Body of pancreas (tissue), 4 donors: ENCODE data around the gene PCDH15. TPM values are rescaled to one million over a fixed set of nuclear protein-coding genes. Genes with fewer than 3 reads are reported as not detected.
"Not testable (repeated sequence)": the region's sequence is repeated elsewhere in the genome, so short reads cannot be mapped to it uniquely, and the experiment has no call there.

Experiments
- ATAC-seq: fragments of 150-250 bp; one replicate; pipeline ENCODE4 v1.9.1; 2016
- DNase-seq, 4 donors: peaks; one replicate each; pipeline ENCODE4 v3.0.0-alpha.2; 2019
- H3K27ac ChIP-seq, 4 donors: fragments of 200-600 bp; sonication (generic); 1 replicate in 3 of 4; 2 replicates in 1 of 4; pipeline versions ENCODE4 v1.5.1 to v1.6.1; 2016 to 2019; ENCODE audit warnings: mild to moderate bottlenecking in 1 of 4, mixed read lengths in 1 of 4, moderate library complexity in 1 of 4
- H3K27me3 ChIP-seq, 2 donors: fragments of 200-600 bp; sonication (generic); one replicate each; pipeline ENCODE4 v1.6.0; 2016; ENCODE audit warnings: mild to moderate bottlenecking in 1 of 2
- H3K36me3 ChIP-seq, 2 donors: fragments of 200-600 bp; sonication (generic); replicated peaks in 1 of 2; 2 replicates each; pipeline ENCODE4 v1.5.1; 2016; ENCODE audit warnings: low read depth in 2 of 2; ENCODE audit not compliant: insufficient read depth in 1 of 2
- H3K4me1 ChIP-seq: fragments of 200-600 bp; sonication (generic); one replicate; pipeline ENCODE4 v1.6.0; 2016
- H3K4me3 ChIP-seq, 2 donors: fragments of 200-600 bp; sonication (generic); 1 replicate in 1 of 2; 2 replicates in 1 of 2; pipeline ENCODE4 v1.5.1; 2016 to 2019
- H3K9me3 ChIP-seq, 3 donors: fragments of 200-600 bp; sonication (generic); 1 replicate in 2 of 3; 2 replicates in 1 of 3; pipeline ENCODE4 v1.5.1; 2016
- POLR2A ChIP-seq, 3 donors: fragments of 450-650 bp; IDR thresholded peaks; one replicate each; pipeline ENCODE4 v1.6.1; 2016; ENCODE audit warnings: antibody characterized with exemption in 3 of 3, mild to moderate bottlenecking in 2 of 3
- WGBS, 2 donors: methylation state at CpG; one replicate each; pipeline ENCODE4 v1.1.5; 2017; 5-methylcytosine and 5-hydroxymethylcytosine counted together
- intact Hi-C: fragments of 100-400 bp; cut with DNase I; formaldehyde crosslinking; loops from one replicate; pipeline ENCODE4 v1.15.1; 2023
- total RNA-seq, 2 donors: library from RNA; depleted of rRNA; stranded (reverse); fragments of >200 nt; gene quantifications; one replicate each; pipeline ENCODE4 v1.1.0, GENCODE V29; 2016
- TF ChIP-seq, protein P1 (sequence below), 7 experiments: fragments of 450-650 bp in 4 of 7; fragments of 200-600 bp in 3 of 7; sonication (generic) in 3 of 7; IDR thresholded peaks; one replicate each; pipeline ENCODE4 v1.5.1; 2016 to 2019; ENCODE audit warnings: antibody characterized with exemption in 7 of 7

PCDH15 gene
- total RNA-seq, 2 donors from 2014 or later: not detected

DNA sequence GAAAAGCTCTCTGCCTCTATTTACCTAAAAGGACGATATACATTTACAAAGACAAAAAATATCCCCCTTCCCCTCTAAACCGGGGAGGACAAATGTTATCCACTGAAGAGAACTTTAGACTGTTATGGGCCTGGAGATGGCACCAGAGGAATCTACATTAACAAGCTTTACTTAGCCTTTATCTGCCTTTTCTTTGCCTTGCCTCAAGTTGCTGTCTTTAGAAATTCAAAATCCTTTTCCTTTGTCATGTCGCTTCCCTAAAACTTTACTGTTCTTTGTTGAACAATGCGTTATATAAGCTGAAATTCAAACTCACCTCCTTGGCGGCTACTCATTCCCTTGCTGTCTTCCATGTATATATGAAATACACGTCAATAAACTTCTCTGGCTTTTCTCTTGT is 405.0 kb downstream of the PCDH15 start:
- Histone ChIP-seq H3K36me3 (no peaks in the 10 kb centered on the region), H3K9me3 (no peaks in the 10 kb centered on the region), H3K4me3 (no peak overlapping the region), H3K27ac (no peak overlapping the region), H3K4me1 (no peaks in the 10 kb centered on the region), H3K27me3 (no peaks in the 10 kb centered on the region)
- TF ChIP-seq POLR2A (IDR thresholded peaks at IDR 0.05): no peak
- TF ChIP-seq, protein P1, sequence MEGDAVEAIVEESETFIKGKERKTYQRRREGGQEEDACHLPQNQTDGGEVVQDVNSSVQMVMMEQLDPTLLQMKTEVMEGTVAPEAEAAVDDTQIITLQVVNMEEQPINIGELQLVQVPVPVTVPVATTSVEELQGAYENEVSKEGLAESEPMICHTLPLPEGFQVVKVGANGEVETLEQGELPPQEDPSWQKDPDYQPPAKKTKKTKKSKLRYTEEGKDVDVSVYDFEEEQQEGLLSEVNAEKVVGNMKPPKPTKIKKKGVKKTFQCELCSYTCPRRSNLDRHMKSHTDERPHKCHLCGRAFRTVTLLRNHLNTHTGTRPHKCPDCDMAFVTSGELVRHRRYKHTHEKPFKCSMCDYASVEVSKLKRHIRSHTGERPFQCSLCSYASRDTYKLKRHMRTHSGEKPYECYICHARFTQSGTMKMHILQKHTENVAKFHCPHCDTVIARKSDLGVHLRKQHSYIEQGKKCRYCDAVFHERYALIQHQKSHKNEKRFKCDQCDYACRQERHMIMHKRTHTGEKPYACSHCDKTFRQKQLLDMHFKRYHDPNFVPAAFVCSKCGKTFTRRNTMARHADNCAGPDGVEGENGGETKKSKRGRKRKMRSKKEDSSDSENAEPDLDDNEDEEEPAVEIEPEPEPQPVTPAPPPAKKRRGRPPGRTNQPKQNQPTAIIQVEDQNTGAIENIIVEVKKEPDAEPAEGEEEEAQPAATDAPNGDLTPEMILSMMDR (IDR thresholded peaks at IDR 0.05): no peak
- DNase-seq (no peak), ATAC-seq (no peak)
- 52 to 53% methylated on average over 6 of the region's 6 CpGs for WGBS, 2 donors
- intact Hi-C loops: no loop called here

DNA sequence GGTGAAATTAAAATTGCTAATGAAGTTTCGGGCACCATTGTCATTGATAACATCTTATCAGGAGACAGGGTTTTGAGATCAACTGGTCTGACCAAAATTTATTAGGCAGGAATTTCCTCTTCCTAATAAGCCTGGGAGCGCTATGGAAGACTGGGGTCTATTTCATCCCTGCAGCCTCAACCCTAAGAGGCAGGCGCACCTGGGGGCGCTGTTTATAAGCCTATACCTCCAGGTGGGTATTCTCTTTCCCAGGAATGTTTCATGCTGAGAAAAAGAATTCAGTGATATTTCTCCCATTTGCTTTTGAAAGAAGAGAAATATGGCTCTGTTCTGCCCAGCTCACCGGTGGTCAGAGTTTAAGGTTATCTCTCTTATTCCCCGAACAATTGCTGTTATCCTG is 406.4 kb downstream of the PCDH15 start:
- WGBS, 2 donors: 61 to 85% methylated on average over 6 of the region's 6 CpGs
- H3K36me3 ChIP-seq, H3K27ac ChIP-seq, DNase-seq, ATAC-seq, H3K4me1 ChIP-seq, H3K27me3 ChIP-seq, intact Hi-C loops, H3K9me3 ChIP-seq, H3K4me3 ChIP-seq: not testable (repeated sequence)

DNA sequence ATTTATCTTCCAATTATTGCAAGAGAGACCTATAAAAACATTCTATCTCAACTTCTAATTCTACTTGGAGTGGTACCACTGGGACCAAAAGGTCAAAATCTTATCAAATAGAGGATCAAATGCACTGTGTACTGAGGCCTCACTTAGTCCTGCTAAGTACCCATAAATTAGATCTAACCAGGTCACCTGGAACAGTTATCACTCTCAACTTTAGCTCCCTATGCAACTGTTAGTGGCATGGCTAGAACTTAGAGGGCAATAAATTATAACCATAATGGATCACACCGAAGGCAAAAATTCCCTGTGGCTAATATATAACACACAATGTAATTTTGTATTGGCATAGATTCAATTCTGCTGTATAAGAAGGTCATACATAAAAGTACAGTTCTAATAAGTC is 428.9 kb downstream of the PCDH15 start:
- 11 to 14% methylated on average over 1 of the region's 1 CpG for WGBS, 2 donors
- Histone ChIP-seq H3K27ac (no peak overlapping the region), H3K4me3 (no peak overlapping the region), H3K27me3 (no peaks in the 10 kb centered on the region), H3K36me3 (no peaks in the 10 kb centered on the region), H3K9me3 (no peaks in the 10 kb centered on the region), H3K4me1 (no peaks in the 10 kb centered on the region)
- DNase-seq (no peak), ATAC-seq (no peak)
- intact Hi-C loops: no loop called here
- TF ChIP-seq, protein P1 (IDR thresholded peaks at IDR 0.05): no peak

DNA sequence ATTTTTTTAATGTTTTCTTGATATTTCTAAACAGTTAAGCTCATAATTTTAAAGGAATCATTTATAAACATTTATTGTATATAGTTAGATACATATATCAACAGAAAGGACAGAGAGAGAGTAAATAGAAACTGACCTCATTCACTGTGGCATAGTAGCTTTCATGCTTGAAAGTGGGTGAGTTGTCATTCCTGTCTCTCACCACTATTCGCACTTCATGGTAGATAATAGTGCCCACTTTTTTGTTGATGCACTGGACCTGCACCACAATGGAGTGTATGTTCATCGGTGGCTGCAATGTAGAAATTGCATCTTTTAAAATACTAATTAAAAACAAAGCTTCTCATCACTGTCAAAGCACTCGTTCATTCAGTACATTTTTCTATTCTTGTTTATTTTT is 432.0 kb downstream of the PCDH15 start:
- H3K36me3 ChIP-seq: no peaks in the 10 kb centered on the region
- no peaks in the 10 kb centered on the region for H3K27me3 ChIP-seq
- ATAC-seq (no peak), DNase-seq (no peak)
- no peaks in the 10 kb centered on the region for H3K9me3 ChIP-seq
- no peak for TF ChIP-seq POLR2A (IDR thresholded peaks at IDR 0.05)
- TF ChIP-seq, protein P1 (IDR thresholded peaks at IDR 0.05): no peak
- H3K4me3 ChIP-seq: no peak overlapping the region
- H3K27ac ChIP-seq: no peak overlapping the region
- no peaks in the 10 kb centered on the region for H3K4me1 ChIP-seq
- intact Hi-C loops: no loop called here
- WGBS, 2 donors: 62 to 67% methylated on average over 3 of the region's 3 CpGs

DNA sequence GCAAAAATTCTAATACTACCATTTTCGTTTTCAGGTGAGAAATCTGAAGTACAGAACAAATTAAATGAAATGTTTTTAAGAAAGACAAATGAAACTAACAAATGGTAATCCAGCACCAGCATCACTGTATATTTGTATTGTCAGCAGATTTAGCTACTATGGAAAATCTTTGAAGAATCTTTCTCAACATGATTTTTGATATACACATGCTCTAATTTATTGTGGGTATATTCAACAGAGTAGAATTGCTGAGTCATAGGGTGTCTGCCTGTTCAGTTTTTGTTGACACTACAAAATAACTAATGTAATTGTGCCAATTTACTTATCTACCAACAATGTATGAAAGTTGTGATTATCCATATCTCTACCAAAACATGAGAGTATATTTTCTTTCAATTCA is 437.6 kb downstream of the PCDH15 start:
- Histone ChIP-seq H3K36me3 (no peaks in the 10 kb centered on the region), H3K4me1 (no peaks in the 10 kb centered on the region), H3K27ac (no peak overlapping the region), H3K9me3 (peaks cover 0 to 4% (median 0%) of the 10 kb centered on the region in 3 donors), H3K4me3 (no peak overlapping the region), H3K27me3 (no peaks in the 10 kb centered on the region)
- TF ChIP-seq, protein P1 (IDR thresholded peaks at IDR 0.05): no peak
- TF ChIP-seq POLR2A (IDR thresholded peaks at IDR 0.05): no peak
- WGBS, 2 donors: 29 to 40% methylated on average over 1 of the region's 1 CpG
- DNase-seq: no peak
- ATAC-seq: no peak
- intact Hi-C loops: no loop called here
